ENCODE results near the gene CMTM6. TPM values are rescaled to one million over a fixed set of nuclear protein-coding genes. Genes with fewer than 3 reads are reported as not detected.

Gene CMTM6
- total RNA-seq, 1 donor from 2014 or later, result 53.6 TPM

GRCh38 chr3:32435911-32436815 is 66.5 kb downstream of the CMTM6 start:
- H3K27me3 ChIP-seq (ENCODE audit: insufficient read depth, low read length), result no peaks in the 10 kb centered on the region

GRCh38 chr3:32434206-32434605 is 68.4 kb downstream of the CMTM6 start:
- Histone ChIP-seq H3K9me3 (ENCODE audit: insufficient read depth, low read depth, low read length) (no peaks in the 10 kb centered on the region), H2AFZ (ENCODE audit: low read depth, low read length) (no peak overlapping the region), H3K27me3 (ENCODE audit: insufficient read depth, low read length) (no peaks in the 10 kb centered on the region), H3K4me3 (ENCODE audit: insufficient read depth, low read depth, low read length) (no peak overlapping the region), H3K4me2 (ENCODE audit: low read length) (no peak overlapping the region), H3K36me3 (ENCODE audit: insufficient read depth, low read length) (no peaks in the 10 kb centered on the region), H3K9ac (ENCODE audit: low read length) (no peak overlapping the region), H4K20me1 (ENCODE audit: insufficient read depth, low read length) (peaks cover 10% of the 10 kb centered on the region), H3K4me1 (ENCODE audit: insufficient read depth, low read length) (no peaks in the 10 kb centered on the region), H3K27ac (ENCODE audit: low read depth, low read length) (no peak overlapping the region), H3K79me2 (ENCODE audit: insufficient read depth, low read length) (peaks cover 10% of the 10 kb centered on the region)
- Mint-ChIP-seq H3K36me3 (ENCODE audit: low read depth, unreplicated experiment) (no peaks in the 10 kb centered on the region), H3K9me3 (ENCODE audit: unreplicated experiment) (no peaks in the 10 kb centered on the region), H3K27ac (ENCODE audit: unreplicated experiment) (no peak overlapping the region), H3K4me1 (ENCODE audit: low read depth, unreplicated experiment) (peaks cover 12% of the 10 kb centered on the region), H3K27me3 (ENCODE audit: low read depth, unreplicated experiment) (no peaks in the 10 kb centered on the region), H3K4me3 (ENCODE audit: unreplicated experiment) (no peak overlapping the region)
- TF ChIP-seq EZH2 (IDR thresholded peaks at IDR 0.05; ENCODE audit: insufficient read depth, low read length) (no peak), CTCF (IDR thresholded peaks at IDR 0.05; ENCODE audit: insufficient read depth, low read depth, low read length) (no peak)
- no peak for FAIRE-seq
- no peak for DNase-seq (ENCODE audit: low read depth)

More at GRCh38 chr3:32435911-32436815, 66.5 kb downstream of the CMTM6 start:
- H3K9me3 ChIP-seq (ENCODE audit: insufficient read depth, low read depth, low read length), result no peaks in the 10 kb centered on the region
- FAIRE-seq (no peak), DNase-seq (ENCODE audit: low read depth) (no peak)
- no peaks in the 10 kb centered on the region for H3K36me3 ChIP-seq (ENCODE audit: insufficient read depth, low read length)
- Mint-ChIP-seq H3K27ac (ENCODE audit: unreplicated experiment) (no peak overlapping the region), H3K4me3 (ENCODE audit: unreplicated experiment) (no peak overlapping the region), H3K4me1 (ENCODE audit: low read depth, unreplicated experiment) (peaks cover 15% of the 10 kb centered on the region), H3K27me3 (ENCODE audit: low read depth, unreplicated experiment) (no peaks in the 10 kb centered on the region), H3K9me3 (ENCODE audit: unreplicated experiment) (no peaks in the 10 kb centered on the region), H3K36me3 (ENCODE audit: low read depth, unreplicated experiment) (no peaks in the 10 kb centered on the region)
- H4K20me1 ChIP-seq (ENCODE audit: insufficient read depth, low read length), result peaks cover 10% of the 10 kb centered on the region
- no peak overlapping the region for H3K4me3 ChIP-seq (ENCODE audit: insufficient read depth, low read depth, low read length)
- no peak overlapping the region for H3K4me2 ChIP-seq (ENCODE audit: low read length)
- peaks cover 10% of the 10 kb centered on the region for H3K79me2 ChIP-seq (ENCODE audit: insufficient read depth, low read length)
- no peaks in the 10 kb centered on the region for H3K4me1 ChIP-seq (ENCODE audit: insufficient read depth, low read length)
- no peak overlapping the region for H3K9ac ChIP-seq (ENCODE audit: low read length)
- TF ChIP-seq EZH2 (IDR thresholded peaks at IDR 0.05; ENCODE audit: insufficient read depth, low read length) (no peak), CTCF (IDR thresholded peaks at IDR 0.05; ENCODE audit: insufficient read depth, low read depth, low read length) (no peak)
- no peak overlapping the region for H3K27ac ChIP-seq (ENCODE audit: low read depth, low read length)
- no peak overlapping the region for H2AFZ ChIP-seq (ENCODE audit: low read depth, low read length)

All from astrocyte (in vitro differentiated cells and primary cell).